HG02623 (cell line): Measurements from ENCODE around the gene CCDC74B.
"Not testable (repeated sequence)": the region's sequence is repeated elsewhere in the genome, so short reads cannot be mapped to it uniquely, and the experiment has no call there.

Experiments
- ATAC-seq: cut with Tn5 transposase; IDR thresholded peaks from one replicate; pipeline ENCODE4 v1.9.1; 2021; ENCODE audit warnings: moderate library complexity; ENCODE audit not compliant: unreplicated experiment

Gene CCDC74B

DNA sequence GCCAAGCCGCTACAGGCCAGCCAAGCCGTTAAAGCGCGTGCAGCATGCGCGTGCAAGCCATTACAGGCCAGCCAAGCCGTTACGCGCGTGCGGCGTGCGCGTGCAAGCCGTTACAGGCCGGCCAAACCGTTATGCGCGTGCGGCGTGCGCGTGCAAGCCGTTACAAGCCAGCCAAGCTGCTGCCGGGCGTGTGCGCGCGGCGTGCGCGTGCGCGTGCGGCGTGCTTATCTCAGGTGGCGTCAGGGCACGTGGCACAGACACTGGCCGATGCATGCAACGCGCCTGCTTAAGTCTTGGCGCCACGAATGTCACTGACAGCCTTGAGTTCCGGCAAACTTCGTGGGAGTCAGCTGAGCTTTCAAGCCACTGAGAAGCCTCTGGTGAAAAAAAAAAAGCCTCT is 24.0 kb downstream of the CCDC74B start:
- ATAC-seq, result not testable (repeated sequence)

DNA sequence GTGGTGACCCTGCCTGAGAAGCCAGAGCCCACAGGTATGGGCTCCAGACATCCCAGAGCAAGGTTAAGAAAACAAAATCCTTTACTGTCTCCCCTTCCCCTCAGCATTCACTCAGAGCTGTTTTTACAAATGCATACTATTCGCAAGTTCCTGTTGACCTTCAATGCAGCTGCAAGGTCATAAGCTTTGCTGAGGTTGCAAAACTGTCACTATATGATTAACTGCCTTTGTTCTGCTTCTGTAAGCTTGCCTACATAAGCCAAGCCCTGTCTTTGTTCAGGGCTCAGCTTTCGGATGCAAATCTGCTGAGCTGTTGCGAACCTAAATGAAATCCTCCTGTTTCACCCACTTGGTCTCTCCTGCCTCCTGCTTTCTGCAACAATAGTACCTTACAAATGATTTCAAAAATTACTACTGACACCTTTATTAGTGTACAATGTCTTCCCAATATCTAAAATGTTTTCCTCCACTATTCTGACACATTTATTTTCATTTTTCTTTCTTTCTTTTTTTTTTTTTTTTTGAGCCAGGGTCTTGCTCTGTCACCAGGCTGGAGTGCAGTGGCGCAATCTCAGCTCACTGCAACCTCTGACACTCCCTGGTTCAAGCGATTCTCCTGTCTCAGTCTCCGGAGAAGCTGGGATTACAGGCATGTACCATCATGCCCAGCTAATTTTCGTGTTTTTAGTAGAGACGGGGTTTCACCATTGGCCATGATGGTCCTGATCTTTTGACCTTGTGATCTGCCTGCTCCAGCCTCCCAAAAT is 42.1 kb downstream of the CCDC74B start:
- ATAC-seq, result not testable (repeated sequence)
